Measurements from ENCODE around the gene SP4. TPM values are rescaled to one million over a fixed set of nuclear protein-coding genes. Genes with fewer than 3 reads are reported as not detected.
A peak's percentile ranks its signal among the peaks of the same experiment; 100 is the strongest.

Gene SP4
- total RNA-seq (2014; rRNA removed; shearing (Covaris generic)) = 10.1 and 14.1 TPM in 2 replicates
- polyA plus RNA-seq (2015; cell fraction: cytosol; rRNA removed) = 4.8 and 5.6 TPM in 2 replicates
- 12.5 and 13.4 TPM in 2 replicates for polyA plus RNA-seq (2015; cell fraction: nucleus; rRNA removed)

GRCh38 chr7:21427871-21428658 lies at the start of gene SP4:
SP4 (plus strand) TSS chr7:21428083; CDS start chr7:21428252, 169 bp downstream.
- in situ Hi-C loops (cut with HindIII; ENCODE audit: low pct_unique_long_range_greater_than_20kb, low sequenced_read_pairs) = no loop called here
- peak; percentile 97 for DNase-seq (ENCODE audit: low read depth, low spot score)

GRCh38 chr7:21383227-21384220 lies 44.4 kb upstream of the SP4 start:
- no peak for DNase-seq (ENCODE audit: low read depth, low spot score)
- in situ Hi-C loops (cut with HindIII; ENCODE audit: low pct_unique_long_range_greater_than_20kb, low sequenced_read_pairs) = no loop called here

- DNase-seq (ENCODE audit: low read depth, low spot score) = no peak
- in situ Hi-C loops (cut with HindIII; ENCODE audit: low pct_unique_long_range_greater_than_20kb, low sequenced_read_pairs) = no loop called here
Observed at GRCh38 chr7:21393937-21394336, 33.9 kb upstream of the SP4 start.

GRCh38 chr7:21401944-21402343 lies 25.9 kb upstream of the SP4 start:
- in situ Hi-C loops (cut with HindIII; ENCODE audit: low pct_unique_long_range_greater_than_20kb, low sequenced_read_pairs) = no loop called here
- DNase-seq (ENCODE audit: low read depth, low spot score) = no peak

GRCh38 chr7:21407796-21408480 lies 19.9 kb upstream of the SP4 start:
- DNase-seq (ENCODE audit: low read depth, low spot score) = no peak
- in situ Hi-C loops (cut with HindIII; ENCODE audit: low pct_unique_long_range_greater_than_20kb, low sequenced_read_pairs) = no loop called here

GRCh38 chr7:21408481-21408820 lies 19.4 kb upstream of the SP4 start:
- in situ Hi-C loops (cut with HindIII; ENCODE audit: low pct_unique_long_range_greater_than_20kb, low sequenced_read_pairs) = no loop called here
- DNase-seq (ENCODE audit: low read depth, low spot score) = no peak

GRCh38 chr7:21412410-21412851 lies 15.5 kb upstream of the SP4 start:
- in situ Hi-C loops (cut with HindIII; ENCODE audit: low pct_unique_long_range_greater_than_20kb, low sequenced_read_pairs) = no loop called here
- DNase-seq (ENCODE audit: low read depth, low spot score) = no peak

GRCh38 chr7:21412957-21413356 lies 14.9 kb upstream of the SP4 start:
- DNase-seq (ENCODE audit: low read depth, low spot score) = peak; percentile 59
- in situ Hi-C loops (cut with HindIII; ENCODE audit: low pct_unique_long_range_greater_than_20kb, low sequenced_read_pairs) = no loop called here

GRCh38 chr7:21413502-21413901 lies 14.4 kb upstream of the SP4 start:
- in situ Hi-C loops (cut with HindIII; ENCODE audit: low pct_unique_long_range_greater_than_20kb, low sequenced_read_pairs) = no loop called here
- no peak for DNase-seq (ENCODE audit: low read depth, low spot score)

- DNase-seq (ENCODE audit: low read depth, low spot score) = no peak
- in situ Hi-C loops (cut with HindIII; ENCODE audit: low pct_unique_long_range_greater_than_20kb, low sequenced_read_pairs) = no loop called here
Observed at GRCh38 chr7:21414795-21415393, 13.0 kb upstream of the SP4 start.

GRCh38 chr7:21417647-21418046 lies 10.2 kb upstream of the SP4 start:
- in situ Hi-C loops (cut with HindIII; ENCODE audit: low pct_unique_long_range_greater_than_20kb, low sequenced_read_pairs) = no loop called here
- DNase-seq (ENCODE audit: low read depth, low spot score) = no peak

GRCh38 chr7:21422751-21423150 lies 5.1 kb upstream of the SP4 start:
- DNase-seq (ENCODE audit: low read depth, low spot score) = no peak
- in situ Hi-C loops (cut with HindIII; ENCODE audit: low pct_unique_long_range_greater_than_20kb, low sequenced_read_pairs) = no loop called here

- DNase-seq (ENCODE audit: low read depth, low spot score) = no peak
- in situ Hi-C loops (cut with HindIII; ENCODE audit: low pct_unique_long_range_greater_than_20kb, low sequenced_read_pairs) = no loop called here
Observed at GRCh38 chr7:21425290-21425689, 2.6 kb upstream of the SP4 start.

GRCh38 chr7:21426286-21427181 lies 1.3 kb upstream of the SP4 start:
- no peak for DNase-seq (ENCODE audit: low read depth, low spot score)
- in situ Hi-C loops (cut with HindIII; ENCODE audit: low pct_unique_long_range_greater_than_20kb, low sequenced_read_pairs) = no loop called here

GRCh38 chr7:21427182-21427870 lies 557 bp upstream of the SP4 start:
- DNase-seq (ENCODE audit: low read depth, low spot score) = peak; percentile 99
- in situ Hi-C loops (cut with HindIII; ENCODE audit: low pct_unique_long_range_greater_than_20kb, low sequenced_read_pairs) = no loop called here

- no peak for DNase-seq (ENCODE audit: low read depth, low spot score)
- in situ Hi-C loops (cut with HindIII; ENCODE audit: low pct_unique_long_range_greater_than_20kb, low sequenced_read_pairs) = no loop called here
Observed at GRCh38 chr7:21428659-21428941, 717 bp downstream of the SP4 start.

Measured in SK-MEL-5 (cell line).